Body of pancreas (tissue), 4 donors: ENCODE measurements around the gene SMLR1.

Experiments
- CTCF ChIP-seq, 7 experiments: fragments of 450-650 bp in 4 of 7; fragments of 200-600 bp in 3 of 7; sonication (generic) in 3 of 7; IDR thresholded peaks; one replicate each; pipeline ENCODE4 v1.5.1; 2016 to 2019; ENCODE audit warnings: antibody characterized with exemption in 7 of 7
- POLR2A ChIP-seq, 3 donors: fragments of 450-650 bp; IDR thresholded peaks; one replicate each; pipeline ENCODE4 v1.6.1; 2016; ENCODE audit warnings: antibody characterized with exemption in 3 of 3, mild to moderate bottlenecking in 2 of 3

- no peak for TF ChIP-seq CTCF (IDR thresholded peaks at IDR 0.05)
- TF ChIP-seq POLR2A (IDR thresholded peaks at IDR 0.05): no peak
Measured at GRCh38 chr6:130814506-130814905, 12.7 kb upstream of the SMLR1 start.
